DND-41 (cell line): ENCODE data around the gene COL4A1.

Experiments
- EZH2 ChIP-seq: IDR thresholded peaks from 3 replicates; pipeline ENCODE4 v1.6.1; 2012; ENCODE audit warnings: borderline replicate concordance, low read depth, mild to moderate bottlenecking, moderate library complexity, low read length, inconsistent platforms; ENCODE audit not compliant: severe bottlenecking
- TF ChIP-seq, protein P1 (sequence below): IDR thresholded peaks from 2 replicates; pipeline ENCODE4 v1.5.1; 2012; ENCODE audit warnings: borderline replicate concordance, low read length, moderate library complexity, mild to moderate bottlenecking; ENCODE audit not compliant: poor library complexity, severe bottlenecking; ENCODE audit errors: extremely low read depth

- TF ChIP-seq, protein P1, sequence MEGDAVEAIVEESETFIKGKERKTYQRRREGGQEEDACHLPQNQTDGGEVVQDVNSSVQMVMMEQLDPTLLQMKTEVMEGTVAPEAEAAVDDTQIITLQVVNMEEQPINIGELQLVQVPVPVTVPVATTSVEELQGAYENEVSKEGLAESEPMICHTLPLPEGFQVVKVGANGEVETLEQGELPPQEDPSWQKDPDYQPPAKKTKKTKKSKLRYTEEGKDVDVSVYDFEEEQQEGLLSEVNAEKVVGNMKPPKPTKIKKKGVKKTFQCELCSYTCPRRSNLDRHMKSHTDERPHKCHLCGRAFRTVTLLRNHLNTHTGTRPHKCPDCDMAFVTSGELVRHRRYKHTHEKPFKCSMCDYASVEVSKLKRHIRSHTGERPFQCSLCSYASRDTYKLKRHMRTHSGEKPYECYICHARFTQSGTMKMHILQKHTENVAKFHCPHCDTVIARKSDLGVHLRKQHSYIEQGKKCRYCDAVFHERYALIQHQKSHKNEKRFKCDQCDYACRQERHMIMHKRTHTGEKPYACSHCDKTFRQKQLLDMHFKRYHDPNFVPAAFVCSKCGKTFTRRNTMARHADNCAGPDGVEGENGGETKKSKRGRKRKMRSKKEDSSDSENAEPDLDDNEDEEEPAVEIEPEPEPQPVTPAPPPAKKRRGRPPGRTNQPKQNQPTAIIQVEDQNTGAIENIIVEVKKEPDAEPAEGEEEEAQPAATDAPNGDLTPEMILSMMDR = no peak
- no peak for TF ChIP-seq EZH2
Measured at GRCh38 chr13:110228936-110229904, 77.7 kb downstream of the COL4A1 start.
